GM23338 (cell line): Measurements from ENCODE around the gene FOXD2. TPM values are rescaled to one million over a fixed set of nuclear protein-coding genes. Genes with fewer than 3 reads are reported as not detected.

Experiments
- ATAC-seq: fragments of 200-7000 bp; cut with Tn5 transposase; 3 replicates; pipeline ENCODE4 v1.9.1; 2020
- DNase-seq: peaks from one replicate; pipeline ENCODE4 v3.0.0-alpha.2; 2015; ENCODE audit warnings: low spot score
- H2AFZ ChIP-seq: fragments of 200-600 bp; sonication (generic); 2 replicates; pipeline ENCODE4 v1.8.0; 2016; ENCODE audit warnings: antibody characterized with exemption, mild to moderate bottlenecking, moderate library complexity
- H3F3A ChIP-seq: fragments of 200-600 bp; sonication (generic); replicated peaks from 2 replicates; pipeline ENCODE4 v1.8.0; 2017; ENCODE audit warnings: antibody characterized with exemption, mixed run types, low read depth
- H3K27ac ChIP-seq: fragments of 200-600 bp; sonication (generic); 2 replicates; pipeline ENCODE4 v1.6.1; 2016; ENCODE audit warnings: low read depth
- H3K27me3 ChIP-seq: fragments of 200-600 bp; sonication (generic); 2 replicates; pipeline ENCODE4 v1.8.0; 2016; ENCODE audit warnings: mild to moderate bottlenecking, mixed run types, moderate library complexity; ENCODE audit not compliant: insufficient read depth
- H3K36me3 ChIP-seq: fragments of 200-600 bp; sonication (generic); 2 replicates; pipeline ENCODE4 v1.8.0; 2016; ENCODE audit warnings: mild to moderate bottlenecking; ENCODE audit not compliant: insufficient read depth
- H3K4me1 ChIP-seq: fragments of 200-600 bp; sonication (generic); 2 replicates; pipeline ENCODE4 v1.8.0; 2016; ENCODE audit warnings: mild to moderate bottlenecking, moderate library complexity; ENCODE audit not compliant: insufficient read depth
- H3K4me2 ChIP-seq: fragments of 200-600 bp; sonication (generic); 2 replicates; pipeline ENCODE4 v1.7.1; 2017; ENCODE audit warnings: mixed run types
- H3K4me3 ChIP-seq: fragments of 200-600 bp; sonication (generic); 2 replicates; pipeline ENCODE4 v1.6.1; 2016; ENCODE audit warnings: mixed run types
- H3K79me2 ChIP-seq: fragments of 200-600 bp; sonication (generic); replicated peaks from 2 replicates; pipeline ENCODE4 v1.8.0; 2017; ENCODE audit warnings: mild to moderate bottlenecking; ENCODE audit not compliant: insufficient read depth
- H3K9me2 ChIP-seq: fragments of 200-600 bp; sonication (generic); 2 replicates; pipeline ENCODE4 v1.8.0; 2017; ENCODE audit not compliant: insufficient read depth
- H4K20me1 ChIP-seq: fragments of 200-600 bp; sonication (generic); replicated peaks from 2 replicates; pipeline ENCODE4 v1.8.0; 2017; ENCODE audit warnings: mild to moderate bottlenecking; ENCODE audit not compliant: insufficient read depth
- H3K27ac Mint-ChIP-seq: 2 replicates; pipeline ENCODE4 v1.8.0; 2020; ENCODE audit warnings: inconsistent platforms, mild to moderate bottlenecking, moderate library complexity, mixed read lengths
- H3K27me3 Mint-ChIP-seq: 3 replicates; pipeline ENCODE4 v1.8.0; 2022; ENCODE audit warnings: low read depth, mild to moderate bottlenecking, moderate library complexity, mixed read lengths, inconsistent platforms; ENCODE audit not compliant: insufficient read depth, poor library complexity
- H3K36me3 Mint-ChIP-seq: 3 replicates; pipeline ENCODE4 v1.8.0; 2021; ENCODE audit warnings: low read depth, mild to moderate bottlenecking, inconsistent platforms, moderate library complexity, mixed read lengths
- H3K4me1 Mint-ChIP-seq: 3 replicates; pipeline ENCODE4 v1.8.0; 2020; ENCODE audit warnings: mild to moderate bottlenecking, inconsistent platforms, mixed read lengths
- H3K4me3 Mint-ChIP-seq: 3 replicates; pipeline ENCODE4 v1.8.0; 2021; ENCODE audit warnings: moderate library complexity, mild to moderate bottlenecking, inconsistent platforms, mixed read lengths
- H3K9me3 Mint-ChIP-seq: 3 replicates; pipeline ENCODE4 v1.8.0; 2020; ENCODE audit warnings: moderate library complexity, mild to moderate bottlenecking, inconsistent platforms, mixed read lengths
- ETS1 ChIP-seq: IDR thresholded peaks from 2 replicates; pipeline ENCODE4 v1.6.1; 2016; ENCODE audit warnings: antibody characterized with exemption
- JUNB ChIP-seq: IDR thresholded peaks from one replicate; pipeline ENCODE4 v1.6.1; 2016; ENCODE audit warnings: antibody characterized with exemption; ENCODE audit not compliant: unreplicated experiment
- POLR2AphosphoS5 ChIP-seq: IDR thresholded peaks from 2 replicates; pipeline ENCODE4 v1.6.1; 2016; ENCODE audit warnings: antibody characterized with exemption, low read depth
- ZNF114 ChIP-seq: fragments of 250-450 bp; sonication (Bioruptor Pico); IDR thresholded peaks from 2 replicates; pipeline ENCODE4 v1.5.0; 2020; ENCODE audit warnings: mild to moderate bottlenecking, moderate library complexity
- polyA plus RNA-seq: library from polyadenylated mRNA; unstranded; fragments of >200 nt; fragmentation: Nextera tagmentation; extraction: Ambion mirVana; gene quantifications from 2 replicates; pipeline ENCODE4 v1.2.1, GENCODE V29; 2016
- total RNA-seq: library from RNA; depleted of rRNA; stranded (reverse); fragments of >200 nt; shearing (Covaris generic); gene quantifications from 2 replicates; pipeline ENCODE4 v1.2.3, GENCODE V29; 2014
- TF ChIP-seq, protein P1 (sequence below): fragments of 250-450 bp; sonication (Bioruptor Pico); IDR thresholded peaks from 2 replicates; pipeline ENCODE4 v1.5.0; 2020; ENCODE audit warnings: mild to moderate bottlenecking, moderate library complexity
- TF ChIP-seq, protein P2 (sequence below), 2 experiments: fragments of 200-600 bp in 1 of 2; sonication (generic) in 1 of 2; conservative IDR thresholded peaks; 2 replicates each; pipeline versions ENCODE4 v1.5.1 to v1.6.1; 2016 to 2017; ENCODE audit warnings: antibody characterized with exemption in 2 of 2, low read depth in 2 of 2, mild to moderate bottlenecking in 2 of 2, moderate library complexity in 1 of 2
- TF ChIP-seq, protein P3 (sequence below): IDR thresholded peaks from one replicate; pipeline ENCODE4 v1.6.1; 2018; ENCODE audit warnings: antibody characterized with exemption; ENCODE audit not compliant: unreplicated experiment

The FOXD2 gene
- total and polyA plus RNA-seq, 2 experiments from 2014 or later, result 0.28 TPM; not detected in 1

GRCh38 chr1:47459253-47459788 lies 21.5 kb downstream of the FOXD2 start:
- Histone ChIP-seq H3K4me3 (peak overlapping the region; percentile 13; the same call in 1 of the 2 replicates), H3K4me1 (peaks cover 34% of the 10 kb centered on the region), H2AFZ (no peak overlapping the region), H3K27ac (no peak overlapping the region), H3K9me2 (no peaks in the 10 kb centered on the region), H3K4me2 (peak overlapping the region; percentile 58), H3F3A (no peaks in the 10 kb centered on the region), H3K36me3 (no peaks in the 10 kb centered on the region), H3K79me2 (no peaks in the 10 kb centered on the region), H3K27me3 (peaks cover 14% of the 10 kb centered on the region; the same call in 1 of the 2 replicates), H4K20me1 (no peaks in the 10 kb centered on the region)
- ATAC-seq, result peak; percentile 66
- Mint-ChIP-seq H3K27me3 (peaks cover 15% of the 10 kb centered on the region), H3K9me3 (no peaks in the 10 kb centered on the region; the same call in 2 of the 3 replicates), H3K4me1 (peaks cover 27% of the 10 kb centered on the region), H3K36me3 (no peaks in the 10 kb centered on the region), H3K27ac (no peak overlapping the region), H3K4me3 (no peak overlapping the region)
- no peak for DNase-seq
- no peak for TF ChIP-seq POLR2AphosphoS5
- TF ChIP-seq JUNB, result no peak
- TF ChIP-seq ETS1, result no peak
- no peak for TF ChIP-seq ZNF114 (CRISPR knock-in tag)
- TF ChIP-seq, protein P1, sequence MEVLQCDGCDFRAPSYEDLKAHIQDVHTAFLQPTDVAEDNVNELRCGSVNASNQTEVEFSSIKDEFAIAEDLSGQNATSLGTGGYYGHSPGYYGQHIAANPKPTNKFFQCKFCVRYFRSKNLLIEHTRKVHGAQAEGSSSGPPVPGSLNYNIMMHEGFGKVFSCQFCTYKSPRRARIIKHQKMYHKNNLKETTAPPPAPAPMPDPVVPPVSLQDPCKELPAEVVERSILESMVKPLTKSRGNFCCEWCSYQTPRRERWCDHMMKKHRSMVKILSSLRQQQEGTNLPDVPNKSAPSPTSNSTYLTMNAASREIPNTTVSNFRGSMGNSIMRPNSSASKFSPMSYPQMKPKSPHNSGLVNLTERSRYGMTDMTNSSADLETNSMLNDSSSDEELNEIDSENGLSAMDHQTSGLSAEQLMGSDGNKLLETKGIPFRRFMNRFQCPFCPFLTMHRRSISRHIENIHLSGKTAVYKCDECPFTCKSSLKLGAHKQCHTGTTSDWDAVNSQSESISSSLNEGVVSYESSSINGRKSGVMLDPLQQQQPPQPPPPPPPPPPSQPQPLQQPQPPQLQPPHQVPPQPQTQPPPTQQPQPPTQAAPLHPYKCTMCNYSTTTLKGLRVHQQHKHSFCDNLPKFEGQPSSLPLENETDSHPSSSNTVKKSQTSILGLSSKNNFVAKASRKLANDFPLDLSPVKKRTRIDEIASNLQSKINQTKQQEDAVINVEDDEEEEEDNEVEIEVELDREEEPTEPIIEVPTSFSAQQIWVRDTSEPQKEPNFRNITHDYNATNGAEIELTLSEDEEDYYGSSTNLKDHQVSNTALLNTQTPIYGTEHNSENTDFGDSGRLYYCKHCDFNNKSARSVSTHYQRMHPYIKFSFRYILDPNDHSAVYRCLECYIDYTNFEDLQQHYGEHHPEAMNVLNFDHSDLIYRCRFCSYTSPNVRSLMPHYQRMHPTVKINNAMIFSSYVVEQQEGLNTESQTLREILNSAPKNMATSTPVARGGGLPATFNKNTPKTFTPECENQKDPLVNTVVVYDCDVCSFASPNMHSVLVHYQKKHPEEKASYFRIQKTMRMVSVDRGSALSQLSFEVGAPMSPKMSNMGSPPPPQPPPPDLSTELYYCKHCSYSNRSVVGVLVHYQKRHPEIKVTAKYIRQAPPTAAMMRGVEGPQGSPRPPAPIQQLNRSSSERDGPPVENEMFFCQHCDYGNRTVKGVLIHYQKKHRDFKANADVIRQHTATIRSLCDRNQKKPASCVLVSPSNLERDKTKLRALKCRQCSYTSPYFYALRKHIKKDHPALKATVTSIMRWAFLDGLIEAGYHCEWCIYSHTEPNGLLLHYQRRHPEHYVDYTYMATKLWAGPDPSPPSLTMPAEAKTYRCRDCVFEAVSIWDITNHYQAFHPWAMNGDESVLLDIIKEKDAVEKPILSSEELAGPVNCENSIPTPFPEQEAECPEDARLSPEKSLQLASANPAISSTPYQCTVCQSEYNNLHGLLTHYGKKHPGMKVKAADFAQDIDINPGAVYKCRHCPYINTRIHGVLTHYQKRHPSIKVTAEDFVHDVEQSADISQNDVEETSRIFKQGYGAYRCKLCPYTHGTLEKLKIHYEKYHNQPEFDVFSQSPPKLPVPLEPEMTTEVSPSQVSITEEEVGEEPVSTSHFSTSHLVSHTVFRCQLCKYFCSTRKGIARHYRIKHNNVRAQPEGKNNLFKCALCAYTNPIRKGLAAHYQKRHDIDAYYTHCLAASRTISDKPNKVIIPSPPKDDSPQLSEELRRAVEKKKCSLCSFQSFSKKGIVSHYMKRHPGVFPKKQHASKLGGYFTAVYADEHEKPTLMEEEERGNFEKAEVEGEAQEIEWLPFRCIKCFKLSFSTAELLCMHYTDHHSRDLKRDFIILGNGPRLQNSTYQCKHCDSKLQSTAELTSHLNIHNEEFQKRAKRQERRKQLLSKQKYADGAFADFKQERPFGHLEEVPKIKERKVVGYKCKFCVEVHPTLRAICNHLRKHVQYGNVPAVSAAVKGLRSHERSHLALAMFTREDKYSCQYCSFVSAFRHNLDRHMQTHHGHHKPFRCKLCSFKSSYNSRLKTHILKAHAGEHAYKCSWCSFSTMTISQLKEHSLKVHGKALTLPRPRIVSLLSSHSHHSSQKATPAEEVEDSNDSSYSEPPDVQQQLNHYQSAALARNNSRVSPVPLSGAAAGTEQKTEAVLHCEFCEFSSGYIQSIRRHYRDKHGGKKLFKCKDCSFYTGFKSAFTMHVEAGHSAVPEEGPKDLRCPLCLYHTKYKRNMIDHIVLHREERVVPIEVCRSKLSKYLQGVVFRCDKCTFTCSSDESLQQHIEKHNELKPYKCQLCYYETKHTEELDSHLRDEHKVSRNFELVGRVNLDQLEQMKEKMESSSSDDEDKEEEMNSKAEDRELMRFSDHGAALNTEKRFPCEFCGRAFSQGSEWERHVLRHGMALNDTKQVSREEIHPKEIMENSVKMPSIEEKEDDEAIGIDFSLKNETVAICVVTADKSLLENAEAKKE, result no peak
- TF ChIP-seq, protein P2, sequence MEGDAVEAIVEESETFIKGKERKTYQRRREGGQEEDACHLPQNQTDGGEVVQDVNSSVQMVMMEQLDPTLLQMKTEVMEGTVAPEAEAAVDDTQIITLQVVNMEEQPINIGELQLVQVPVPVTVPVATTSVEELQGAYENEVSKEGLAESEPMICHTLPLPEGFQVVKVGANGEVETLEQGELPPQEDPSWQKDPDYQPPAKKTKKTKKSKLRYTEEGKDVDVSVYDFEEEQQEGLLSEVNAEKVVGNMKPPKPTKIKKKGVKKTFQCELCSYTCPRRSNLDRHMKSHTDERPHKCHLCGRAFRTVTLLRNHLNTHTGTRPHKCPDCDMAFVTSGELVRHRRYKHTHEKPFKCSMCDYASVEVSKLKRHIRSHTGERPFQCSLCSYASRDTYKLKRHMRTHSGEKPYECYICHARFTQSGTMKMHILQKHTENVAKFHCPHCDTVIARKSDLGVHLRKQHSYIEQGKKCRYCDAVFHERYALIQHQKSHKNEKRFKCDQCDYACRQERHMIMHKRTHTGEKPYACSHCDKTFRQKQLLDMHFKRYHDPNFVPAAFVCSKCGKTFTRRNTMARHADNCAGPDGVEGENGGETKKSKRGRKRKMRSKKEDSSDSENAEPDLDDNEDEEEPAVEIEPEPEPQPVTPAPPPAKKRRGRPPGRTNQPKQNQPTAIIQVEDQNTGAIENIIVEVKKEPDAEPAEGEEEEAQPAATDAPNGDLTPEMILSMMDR (conservative IDR thresholded peaks at IDR 0.05; ENCODE audit: low read depth in 2 of 2), result peak; percentile 18 to 38; a peak in 3 of 4 replicates
- TF ChIP-seq, protein P3, sequence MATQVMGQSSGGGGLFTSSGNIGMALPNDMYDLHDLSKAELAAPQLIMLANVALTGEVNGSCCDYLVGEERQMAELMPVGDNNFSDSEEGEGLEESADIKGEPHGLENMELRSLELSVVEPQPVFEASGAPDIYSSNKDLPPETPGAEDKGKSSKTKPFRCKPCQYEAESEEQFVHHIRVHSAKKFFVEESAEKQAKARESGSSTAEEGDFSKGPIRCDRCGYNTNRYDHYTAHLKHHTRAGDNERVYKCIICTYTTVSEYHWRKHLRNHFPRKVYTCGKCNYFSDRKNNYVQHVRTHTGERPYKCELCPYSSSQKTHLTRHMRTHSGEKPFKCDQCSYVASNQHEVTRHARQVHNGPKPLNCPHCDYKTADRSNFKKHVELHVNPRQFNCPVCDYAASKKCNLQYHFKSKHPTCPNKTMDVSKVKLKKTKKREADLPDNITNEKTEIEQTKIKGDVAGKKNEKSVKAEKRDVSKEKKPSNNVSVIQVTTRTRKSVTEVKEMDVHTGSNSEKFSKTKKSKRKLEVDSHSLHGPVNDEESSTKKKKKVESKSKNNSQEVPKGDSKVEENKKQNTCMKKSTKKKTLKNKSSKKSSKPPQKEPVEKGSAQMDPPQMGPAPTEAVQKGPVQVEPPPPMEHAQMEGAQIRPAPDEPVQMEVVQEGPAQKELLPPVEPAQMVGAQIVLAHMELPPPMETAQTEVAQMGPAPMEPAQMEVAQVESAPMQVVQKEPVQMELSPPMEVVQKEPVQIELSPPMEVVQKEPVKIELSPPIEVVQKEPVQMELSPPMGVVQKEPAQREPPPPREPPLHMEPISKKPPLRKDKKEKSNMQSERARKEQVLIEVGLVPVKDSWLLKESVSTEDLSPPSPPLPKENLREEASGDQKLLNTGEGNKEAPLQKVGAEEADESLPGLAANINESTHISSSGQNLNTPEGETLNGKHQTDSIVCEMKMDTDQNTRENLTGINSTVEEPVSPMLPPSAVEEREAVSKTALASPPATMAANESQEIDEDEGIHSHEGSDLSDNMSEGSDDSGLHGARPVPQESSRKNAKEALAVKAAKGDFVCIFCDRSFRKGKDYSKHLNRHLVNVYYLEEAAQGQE, result no peak
